Anterior cingulate cortex (tissue), 58 donors: ENCODE results near the gene PRTFDC1.
"Not testable (repeated sequence)": the region's sequence is repeated elsewhere in the genome, so short reads cannot be mapped to it uniquely, and the experiment has no call there.

Source experiments
- DNase-seq, 58 donors: peaks; one replicate each; lab custom pipeline; 2025; lab: John Stamatoyannopoulos, UW

PRTFDC1 gene

GRCh38 chr10:24850727-24851296 is 101.6 kb downstream of the PRTFDC1 start:
- DNase-seq: no peak

GRCh38 chr10:24849501-24850299 is 102.7 kb downstream of the PRTFDC1 start:
- no peak for DNase-seq

GRCh38 chr10:24849051-24849450 is 103.4 kb downstream of the PRTFDC1 start:
- peak in 3 of 58 donors; percentile 5 to 46 (median 42) for DNase-seq

GRCh38 chr10:24848195-24848594 is 104.2 kb downstream of the PRTFDC1 start:
- no peak for DNase-seq

- DNase-seq: no peak
Measured at GRCh38 chr10:24847112-24848070, 105.0 kb downstream of the PRTFDC1 start.

- no peak for DNase-seq
Measured at GRCh38 chr10:24844742-24845141, 107.7 kb downstream of the PRTFDC1 start.

- no peak for DNase-seq
Measured at GRCh38 chr10:24843256-24843655, 109.2 kb downstream of the PRTFDC1 start.

- no peak for DNase-seq
Measured at GRCh38 chr10:24842856-24843255, 109.5 kb downstream of the PRTFDC1 start.

- DNase-seq: no peak
Measured at GRCh38 chr10:24841530-24841929, 110.9 kb downstream of the PRTFDC1 start.

- no peak for DNase-seq
Measured at GRCh38 chr10:24840784-24841183, 111.6 kb downstream of the PRTFDC1 start.

GRCh38 chr10:24837781-24838180 is 114.6 kb downstream of the PRTFDC1 start:
- not testable (repeated sequence) for DNase-seq

- DNase-seq: no peak
Measured at GRCh38 chr10:24834869-24835268, 117.5 kb downstream of the PRTFDC1 start.

- DNase-seq: peak in 1 of 58 donors; percentile 29
Measured at GRCh38 chr10:24826009-24826408, 126.4 kb downstream of the PRTFDC1 start.

GRCh38 chr10:24825551-24825950 is 126.9 kb downstream of the PRTFDC1 start:
- no peak for DNase-seq

GRCh38 chr10:24824536-24824935 is 127.9 kb downstream of the PRTFDC1 start:
- no peak for DNase-seq

- no peak for DNase-seq
Measured at GRCh38 chr10:24824124-24824523, 128.3 kb downstream of the PRTFDC1 start.

- peak in 7 of 58 donors; percentile 6 to 65 (median 13) for DNase-seq
Measured at GRCh38 chr10:24822590-24822989, 129.8 kb downstream of the PRTFDC1 start.

- DNase-seq: no peak
Measured at GRCh38 chr10:24821986-24822385, 130.4 kb downstream of the PRTFDC1 start.

GRCh38 chr10:24816868-24817396 is 135.5 kb downstream of the PRTFDC1 start:
- no peak for DNase-seq

GRCh38 chr10:24814568-24815313 is 137.7 kb downstream of the PRTFDC1 start:
- DNase-seq: no peak
